Measurements from ENCODE around the gene CACNB2.

CACNB2 gene

GRCh38 chr10:18122753-18123152 lies 17.5 kb upstream of the CACNB2 start:
- Mint-ChIP-seq H3K27ac (no peak overlapping the region), H3K9me3 (peaks cover 3% of the 10 kb centered on the region), H3K4me3 (no peak overlapping the region), H3K36me3 (ENCODE audit: low read depth) (no peaks in the 10 kb centered on the region), H3K27me3 (ENCODE audit: low read depth) (peaks cover 4% of the 10 kb centered on the region), H3K4me1 (no peaks in the 10 kb centered on the region)
- no peak for TF ChIP-seq CTCF (IDR thresholded peaks at IDR 0.05; ENCODE audit: unreplicated experiment in 3 of 3)

DNA sequence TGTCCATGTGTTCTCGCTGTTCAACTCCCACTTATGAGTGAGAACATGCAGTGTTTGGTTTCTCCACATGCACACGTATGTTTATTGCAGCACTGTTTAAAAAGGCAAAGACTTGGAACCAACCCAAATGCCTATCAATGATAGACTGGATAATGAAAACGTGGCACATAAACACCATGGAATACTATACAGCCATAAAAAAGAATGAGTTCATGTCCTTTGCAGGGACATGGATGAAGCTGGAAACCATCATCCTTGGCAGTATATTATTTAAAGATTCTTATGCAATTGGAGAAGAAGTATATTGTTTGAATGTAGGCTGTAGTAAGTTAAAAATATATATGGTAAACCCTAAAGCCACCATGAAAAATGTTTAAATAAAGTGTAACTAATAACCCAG lies 7.2 kb upstream of the CACNB2 start:
- TF ChIP-seq CTCF (IDR thresholded peaks at IDR 0.05; ENCODE audit: unreplicated experiment in 3 of 3): no peak
- H3K9me3 Mint-ChIP-seq: no peaks in the 10 kb centered on the region
- no peaks in the 10 kb centered on the region for H3K4me1 Mint-ChIP-seq
- H3K36me3 Mint-ChIP-seq (ENCODE audit: low read depth): no peaks in the 10 kb centered on the region
- peak overlapping the region in 1 of 3 experiments; percentile 41 for H3K4me3 Mint-ChIP-seq
- peaks cover 31% of the 10 kb centered on the region for H3K27me3 Mint-ChIP-seq (ENCODE audit: low read depth)
- H3K27ac Mint-ChIP-seq: no peak overlapping the region

DNA sequence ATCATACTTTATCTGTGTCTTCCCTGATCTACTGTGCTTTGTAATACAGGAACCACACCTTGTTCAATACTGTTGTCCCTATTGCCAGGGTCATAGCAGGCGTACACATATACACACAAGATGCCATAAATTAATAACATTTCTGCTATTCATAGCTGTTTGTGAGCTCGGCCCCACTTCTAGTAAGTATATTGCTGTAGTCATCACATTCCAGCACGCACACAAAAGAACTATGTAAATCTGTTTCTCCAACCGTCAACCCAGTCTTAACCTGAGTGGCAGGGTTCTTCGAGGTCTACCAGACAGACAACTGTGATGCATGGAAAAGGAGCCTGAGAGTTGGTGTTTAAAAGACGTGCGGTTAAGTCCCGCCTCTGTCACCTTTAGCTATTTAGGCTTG lies 5.7 kb upstream of the CACNB2 start:
- H3K9me3 Mint-ChIP-seq: no peaks in the 10 kb centered on the region
- H3K4me3 Mint-ChIP-seq: no peak overlapping the region
- TF ChIP-seq CTCF (IDR thresholded peaks at IDR 0.05; ENCODE audit: unreplicated experiment in 3 of 3): no peak
- no peaks in the 10 kb centered on the region for H3K36me3 Mint-ChIP-seq (ENCODE audit: low read depth)
- no peaks in the 10 kb centered on the region for H3K4me1 Mint-ChIP-seq
- no peak overlapping the region for H3K27ac Mint-ChIP-seq
- peaks cover 42% of the 10 kb centered on the region for H3K27me3 Mint-ChIP-seq (ENCODE audit: low read depth)

DNA sequence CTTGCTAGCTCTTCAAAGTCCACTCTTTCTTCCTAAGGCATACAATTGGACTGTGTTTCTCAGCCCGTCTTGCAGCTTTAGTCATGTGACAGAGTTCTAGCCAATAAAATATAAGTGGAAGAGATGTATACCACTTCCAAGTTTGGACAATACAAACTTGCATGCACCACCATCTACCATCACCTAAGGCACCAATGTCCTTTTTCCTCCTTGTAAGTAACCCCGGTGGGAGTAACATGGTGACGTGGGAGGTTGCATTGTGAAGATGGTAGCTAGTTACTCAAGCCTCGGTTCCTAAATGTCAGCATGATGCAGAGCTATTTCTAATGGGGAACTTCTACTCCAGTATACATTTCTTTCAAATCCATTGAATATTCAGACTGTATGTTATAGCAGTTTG lies 5.3 kb upstream of the CACNB2 start:
- peaks cover 46% of the 10 kb centered on the region for H3K27me3 Mint-ChIP-seq (ENCODE audit: low read depth)
- TF ChIP-seq CTCF (IDR thresholded peaks at IDR 0.05; ENCODE audit: unreplicated experiment in 3 of 3): no peak
- H3K4me1 Mint-ChIP-seq: no peaks in the 10 kb centered on the region
- H3K9me3 Mint-ChIP-seq: no peaks in the 10 kb centered on the region
- no peaks in the 10 kb centered on the region for H3K36me3 Mint-ChIP-seq (ENCODE audit: low read depth)
- H3K4me3 Mint-ChIP-seq: no peak overlapping the region
- H3K27ac Mint-ChIP-seq: no peak overlapping the region

- H3K9me3 Mint-ChIP-seq: no peaks in the 10 kb centered on the region
- H3K36me3 Mint-ChIP-seq (ENCODE audit: low read depth): no peaks in the 10 kb centered on the region
- H3K4me1 Mint-ChIP-seq: no peaks in the 10 kb centered on the region
Measured at GRCh38 chr10:18136073-18136791, 4.0 kb upstream of the CACNB2 start.

More at GRCh38 chr10:18136073-18136791, 4.0 kb upstream of the CACNB2 start:
- TF ChIP-seq CTCF (IDR thresholded peaks at IDR 0.05; ENCODE audit: unreplicated experiment in 3 of 3): no peak
- no peak overlapping the region for H3K4me3 Mint-ChIP-seq
- peaks cover 40% of the 10 kb centered on the region for H3K27me3 Mint-ChIP-seq (ENCODE audit: low read depth)
- no peak overlapping the region for H3K27ac Mint-ChIP-seq
